H9 (cell line): ENCODE measurements around the gene COX7A2L. TPM values are rescaled to one million over a fixed set of nuclear protein-coding genes. Genes with fewer than 3 reads are reported as not detected.
"Not testable (repeated sequence)": the region's sequence is repeated elsewhere in the genome, so short reads cannot be mapped to it uniquely, and the experiment has no call there.

ENCODE experiments used
- DNase-seq: peaks from one replicate; pipeline ENCODE4 v3.0.0-alpha.2; 2017
- H2AFZ ChIP-seq: one replicate; pipeline ENCODE4 v1.6.1; 2013; ENCODE audit warnings: mild to moderate bottlenecking, low read length, control low read depth, moderate library complexity
- H2AK5ac ChIP-seq: 2 replicates; pipeline ENCODE4 v1.6.1; 2013; ENCODE audit warnings: low read length, control low read depth, mixed read lengths; ENCODE audit not compliant: insufficient read length
- H2BK120ac ChIP-seq: one replicate; pipeline ENCODE4 v1.6.1; 2013; ENCODE audit warnings: low read depth, mild to moderate bottlenecking, low read length, control low read depth, inconsistent platforms; ENCODE audit not compliant: poor library complexity, severe bottlenecking
- H2BK12ac ChIP-seq: 2 replicates; pipeline ENCODE4 v1.6.1; 2013; ENCODE audit warnings: low read length, control low read depth, mixed read lengths, low read depth; ENCODE audit not compliant: insufficient read length
- H2BK15ac ChIP-seq: 2 replicates; pipeline ENCODE4 v1.6.1; 2013; ENCODE audit warnings: low read depth, low read length, control low read depth
- H2BK20ac ChIP-seq: one replicate; pipeline ENCODE4 v1.6.1; 2013; ENCODE audit warnings: low read depth, mild to moderate bottlenecking, low read length, control low read depth, inconsistent platforms; ENCODE audit not compliant: poor library complexity, severe bottlenecking
- H2BK5ac ChIP-seq: 2 replicates; pipeline ENCODE4 v1.6.1; 2013; ENCODE audit warnings: low read length, control low read depth, mixed read lengths; ENCODE audit not compliant: insufficient read length
- H3K14ac ChIP-seq: 2 replicates; pipeline ENCODE4 v1.6.1; 2013; ENCODE audit warnings: low read length, control low read depth; ENCODE audit not compliant: insufficient read depth
- H3K18ac ChIP-seq: 2 replicates; pipeline ENCODE4 v1.6.1; 2013; ENCODE audit warnings: low read depth, mild to moderate bottlenecking, mixed read lengths, low read length, control low read depth; ENCODE audit not compliant: insufficient read length
- H3K23ac ChIP-seq: 2 replicates; pipeline ENCODE4 v1.6.1; 2013; ENCODE audit warnings: low read length, control low read depth, mixed read lengths, low read depth; ENCODE audit not compliant: insufficient read length
- H3K23me2 ChIP-seq: 2 replicates; pipeline ENCODE4 v1.6.1; 2013; ENCODE audit warnings: low read depth, mild to moderate bottlenecking, mixed read lengths, low read length, control low read depth; ENCODE audit not compliant: insufficient read length, poor library complexity, severe bottlenecking
- H3K27ac ChIP-seq: 2 replicates; pipeline ENCODE4 v1.5.1; 2013; ENCODE audit warnings: low read length, control low read depth, mixed read lengths, low read depth; ENCODE audit not compliant: insufficient read length
- H3K27me3 ChIP-seq: 2 replicates; pipeline ENCODE4 v1.6.1; 2013; ENCODE audit warnings: low read length, control low read depth, inconsistent platforms; ENCODE audit not compliant: insufficient read depth
- H3K4ac ChIP-seq: 2 replicates; pipeline ENCODE4 v1.6.1; 2013; ENCODE audit warnings: low read depth, mild to moderate bottlenecking, control low read depth, inconsistent platforms, low read length, moderate library complexity
- H3K4me1 ChIP-seq: 2 replicates; pipeline ENCODE4 v1.6.1; 2013; ENCODE audit warnings: low read length, control low read depth, inconsistent platforms; ENCODE audit not compliant: insufficient read depth
- H3K4me2 ChIP-seq: 2 replicates; pipeline ENCODE4 v1.6.1; 2013; ENCODE audit warnings: low read length, control low read depth, mixed read lengths; ENCODE audit not compliant: insufficient read length, insufficient read depth
- H3K56ac ChIP-seq: 2 replicates; pipeline ENCODE4 v1.6.1; 2013; ENCODE audit warnings: low read depth, mild to moderate bottlenecking, mixed read lengths, low read length, control low read depth; ENCODE audit not compliant: insufficient read length
- H3K79me1 ChIP-seq: 2 replicates; pipeline ENCODE4 v1.6.1; 2013; ENCODE audit warnings: low read depth, mild to moderate bottlenecking, moderate library complexity, low read length, control low read depth, inconsistent platforms; ENCODE audit not compliant: insufficient read depth, poor library complexity, severe bottlenecking
- H3K79me2 ChIP-seq: 2 replicates; pipeline ENCODE4 v1.6.1; 2013; ENCODE audit warnings: low read length, control low read depth, inconsistent platforms; ENCODE audit not compliant: insufficient read depth
- H3K9ac ChIP-seq: 2 replicates; pipeline ENCODE4 v1.6.1; 2013; ENCODE audit warnings: low read length, control low read depth, mixed read lengths; ENCODE audit not compliant: insufficient read length; ENCODE audit errors: extremely low read depth
- H3K9me3 ChIP-seq: one replicate; pipeline ENCODE4 v1.6.1; 2013; ENCODE audit warnings: low read depth, low read length, inconsistent platforms; ENCODE audit not compliant: control insufficient read depth
- H3T11ph ChIP-seq: one replicate; pipeline ENCODE4 v1.6.1; 2013; ENCODE audit warnings: mild to moderate bottlenecking, low read length, control low read depth, inconsistent platforms
- H4K20me1 ChIP-seq: one replicate; pipeline ENCODE4 v1.6.1; 2013; ENCODE audit not compliant: control insufficient read depth, insufficient read length, insufficient read depth
- H4K5ac ChIP-seq: 2 replicates; pipeline ENCODE4 v1.6.1; 2013; ENCODE audit warnings: low read depth, mild to moderate bottlenecking, mixed read lengths, low read length, control low read depth; ENCODE audit not compliant: insufficient read length
- H4K8ac ChIP-seq: replicated peaks from 2 replicates; pipeline ENCODE4 v1.6.1; 2013; ENCODE audit warnings: low read length, control low read depth, mixed read lengths, low read depth; ENCODE audit not compliant: insufficient read length
- H4K91ac ChIP-seq: 2 replicates; pipeline ENCODE4 v1.6.1; 2013; ENCODE audit warnings: low read depth, mild to moderate bottlenecking, moderate library complexity, mixed read lengths, low read length, control low read depth; ENCODE audit not compliant: insufficient read length
- H3K27ac Mint-ChIP-seq, 3 experiments: 2 replicates in 2 of 3; 3 replicates in 1 of 3; pipeline ENCODE4 v1.8.0; 2020 to 2021; ENCODE audit warnings: mixed read lengths in 3 of 3, mild to moderate bottlenecking in 1 of 3, moderate library complexity in 1 of 3
- H3K27me3 Mint-ChIP-seq: 2 replicates; pipeline ENCODE4 v1.8.0; 2021; ENCODE audit warnings: low read depth, mild to moderate bottlenecking, moderate library complexity, mixed read lengths
- H3K36me3 Mint-ChIP-seq, 3 experiments: 2 replicates in 2 of 3; 3 replicates in 1 of 3; pipeline ENCODE4 v1.8.0; 2020 to 2021; ENCODE audit warnings: low read depth in 3 of 3, mixed read lengths in 3 of 3; ENCODE audit not compliant: insufficient read depth in 1 of 3
- H3K4me1 Mint-ChIP-seq, 2 experiments: 2 replicates each; pipeline ENCODE4 v1.8.0; 2020; ENCODE audit warnings: mixed read lengths in 2 of 2
- H3K4me3 Mint-ChIP-seq, 2 experiments: 2 replicates in 1 of 2; 3 replicates in 1 of 2; pipeline ENCODE4 v1.8.0; 2020 to 2021; ENCODE audit warnings: mild to moderate bottlenecking in 2 of 2, mixed read lengths in 2 of 2, moderate library complexity in 1 of 2
- H3K9me3 Mint-ChIP-seq, 2 experiments: 2 replicates in 1 of 2; 3 replicates in 1 of 2; pipeline ENCODE4 v1.8.0; 2020; ENCODE audit warnings: mild to moderate bottlenecking in 2 of 2, mixed read lengths in 2 of 2, moderate library complexity in 1 of 2
- WGBS: extraction: QIAGEN DNeasy Blood & Tissue Kit; methylation state at CpG from one replicate; pipeline ENCODE4 v1.1.7; 2013; ENCODE audit warnings: missing lambda C conversion rate, low lambda C conversion rate, mixed read lengths; ENCODE audit not compliant: insufficient read length; ENCODE audit errors: extremely low coverage; 5-methylcytosine and 5-hydroxymethylcytosine counted together
- total RNA-seq: library from RNA; stranded (reverse); gene quantifications from 2 replicates; pipeline ENCODE4 v1.2.1, GENCODE V29; 2021

The COX7A2L gene
- total RNA-seq, 1 experiment from 2014 or later = 102 TPM

- H2BK12ac ChIP-seq, H3K79me1 ChIP-seq, H2BK120ac ChIP-seq, H2AFZ ChIP-seq, H4K8ac ChIP-seq, H3K27me3 Mint-ChIP-seq, H3K23me2 ChIP-seq, H3K9me3 Mint-ChIP-seq, H4K20me1 ChIP-seq, H3K79me2 ChIP-seq, H3K18ac ChIP-seq, H3K27me3 ChIP-seq, H3K4me2 ChIP-seq, H3K9me3 ChIP-seq, H3K9ac ChIP-seq, H3K27ac ChIP-seq, H2AK5ac ChIP-seq, H3K23ac ChIP-seq, H3K4me1 Mint-ChIP-seq, H4K5ac ChIP-seq, H2BK15ac ChIP-seq, H3T11ph ChIP-seq, H2BK5ac ChIP-seq, H3K4me3 Mint-ChIP-seq, H3K56ac ChIP-seq, H3K27ac Mint-ChIP-seq, H3K4me1 ChIP-seq, DNase-seq, H3K14ac ChIP-seq, H3K4ac ChIP-seq, H2BK20ac ChIP-seq, H4K91ac ChIP-seq: not testable (repeated sequence)
- peaks cover 16 to 48% (median 45%) of the 10 kb centered on the region in 3 experiments; a peak in 6 of 7 replicates for H3K36me3 Mint-ChIP-seq
- WGBS = no CpG with 5 or more reads among the region's 6 CpGs
These were observed 14.2 kb downstream of the COX7A2L start for GRCh38 chr2:42346856-42347255.
